ENCODE data around the gene NDUFV3.

GRCh38 chr21:42865776-42866160 lies 27.3 kb upstream of the NDUFV3 start:
- TF ChIP-seq CTCF (IDR thresholded peaks at IDR 0.05; ENCODE audit: extremely low read depth in 1 of 2, insufficient read depth in 1 of 2, low read depth in 1 of 2, low read length in 2 of 2), result no peak
- no peak for TF ChIP-seq POLR2AphosphoS5 (IDR thresholded peaks at IDR 0.05; ENCODE audit: insufficient read depth, low read depth, low read length)
- TF ChIP-seq POLR2A (IDR thresholded peaks at IDR 0.05; ENCODE audit: low read depth, low read length), result no peak
- TF ChIP-seq MYC (IDR thresholded peaks at IDR 0.05; ENCODE audit: low read depth, low read length), result no peak
- no peak for TF ChIP-seq MAX (IDR thresholded peaks at IDR 0.05; ENCODE audit: insufficient read depth, insufficient read length)
- TF ChIP-seq EZH2 (IDR thresholded peaks at IDR 0.05; ENCODE audit: borderline replicate concordance, low read depth, low read length, severe bottlenecking), result no peak
- TF ChIP-seq GATA2 (IDR thresholded peaks at IDR 0.05; ENCODE audit: insufficient read depth, insufficient read length, low read depth, low read length), result no peak
- no peak for TF ChIP-seq JUN (IDR thresholded peaks at IDR 0.05; ENCODE audit: borderline replicate concordance, insufficient read depth, insufficient read length, low read depth)
